Loucy (cell line): ENCODE measurements around the gene KRT33A.

Experiments
- CTCF ChIP-seq: fragments of 200-600 bp; sonication (generic); conservative IDR thresholded peaks from 2 replicates; pipeline ENCODE4 v1.5.1; 2014; ENCODE audit warnings: mild to moderate bottlenecking, antibody characterized with exemption, low read length
- EZH2phosphoT487 ChIP-seq: fragments of 200-600 bp; IDR thresholded peaks from 2 replicates; pipeline ENCODE4 v1.6.1; 2018; ENCODE audit warnings: antibody characterized with exemption, mild to moderate bottlenecking, moderate library complexity, borderline replicate concordance

- no peak for TF ChIP-seq CTCF
- TF ChIP-seq EZH2phosphoT487: no peak
Measured at GRCh38 chr17:41322903-41323895, 27.4 kb downstream of the KRT33A start.
